Inflammatory macrophage treated with lipopolysaccharide for 4 hours (primary cell): ENCODE measurements around the gene SCARB1.
A peak's percentile ranks its signal among the peaks of the same experiment; 100 is the strongest.

Source experiments
- DNase-seq: peaks from one replicate; pipeline ENCODE4 v3.0.0-alpha.2; 2020

SCARB1 gene

DNA sequence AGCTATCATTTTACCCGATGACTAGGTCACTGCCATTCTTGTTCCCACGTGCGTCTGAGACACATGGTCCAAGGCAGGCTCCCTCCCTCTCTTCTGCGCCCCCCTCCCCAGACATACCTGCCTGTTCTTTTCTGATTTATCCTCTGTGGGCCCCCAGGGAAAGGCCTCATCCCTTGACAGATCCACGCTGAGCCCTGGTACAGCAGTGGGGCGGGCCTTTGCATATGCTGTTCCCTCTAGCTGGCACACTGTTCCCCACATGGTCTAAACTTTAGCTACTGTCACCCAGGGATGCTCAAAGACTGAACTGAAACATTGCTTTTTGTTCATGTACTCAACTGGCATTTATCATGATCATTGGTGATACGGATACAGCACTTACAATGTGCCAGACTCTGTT lies 122.5 kb downstream of the SCARB1 start:
- DNase-seq: no peak

DNA sequence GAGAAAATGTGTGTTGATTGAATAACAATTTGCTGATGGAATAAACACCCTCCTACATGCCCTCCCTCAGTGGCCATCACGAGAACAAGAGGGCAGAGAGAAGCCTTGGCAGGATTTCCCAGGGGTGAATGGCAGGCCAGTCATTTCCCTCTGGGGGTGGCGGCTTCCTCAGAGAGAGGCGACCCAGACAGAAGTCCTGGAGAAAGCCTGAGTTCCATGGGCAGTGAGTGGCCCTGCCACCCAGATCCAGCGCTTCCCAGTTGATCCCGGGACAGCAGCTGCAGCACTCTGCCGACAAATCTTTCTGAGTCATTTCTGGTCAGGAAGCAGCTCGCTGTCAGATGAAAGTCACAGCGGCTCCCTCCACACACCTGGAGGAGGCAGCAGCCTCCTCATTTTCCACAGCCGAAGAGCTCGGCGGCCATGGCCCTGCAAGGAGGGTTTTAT lies 123.0 kb downstream of the SCARB1 start:
- DNase-seq: peak; percentile 83

DNA sequence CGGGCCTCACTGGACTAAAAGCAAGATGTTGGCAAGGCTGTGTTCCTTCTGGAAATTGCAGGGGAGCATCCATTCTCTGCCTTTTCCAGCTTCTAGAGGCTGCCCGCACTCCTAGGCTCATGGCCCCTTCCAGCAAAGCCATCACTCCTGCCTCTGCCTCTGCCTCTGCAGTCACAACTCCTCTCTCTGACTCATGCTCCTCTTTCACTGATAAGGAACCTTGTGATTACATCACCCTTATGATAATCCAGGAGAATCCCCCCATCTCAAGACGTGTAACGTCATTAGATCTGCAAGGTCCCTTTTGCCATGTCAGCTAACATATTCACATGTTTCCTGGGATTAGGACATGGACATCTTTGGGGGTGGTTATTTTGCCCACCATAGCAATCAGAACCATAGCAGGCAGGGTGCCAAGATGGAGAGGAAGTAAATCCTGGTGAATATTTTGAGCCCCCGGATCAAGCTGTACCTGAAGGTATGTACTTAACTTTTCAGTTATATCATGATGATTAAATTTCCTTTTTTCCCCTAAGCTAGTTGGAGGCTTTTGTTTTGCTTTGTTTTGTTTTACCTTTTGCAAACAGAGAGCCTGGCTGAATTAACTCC lies 123.6 kb downstream of the SCARB1 start:
- DNase-seq: peak; percentile 63

DNA sequence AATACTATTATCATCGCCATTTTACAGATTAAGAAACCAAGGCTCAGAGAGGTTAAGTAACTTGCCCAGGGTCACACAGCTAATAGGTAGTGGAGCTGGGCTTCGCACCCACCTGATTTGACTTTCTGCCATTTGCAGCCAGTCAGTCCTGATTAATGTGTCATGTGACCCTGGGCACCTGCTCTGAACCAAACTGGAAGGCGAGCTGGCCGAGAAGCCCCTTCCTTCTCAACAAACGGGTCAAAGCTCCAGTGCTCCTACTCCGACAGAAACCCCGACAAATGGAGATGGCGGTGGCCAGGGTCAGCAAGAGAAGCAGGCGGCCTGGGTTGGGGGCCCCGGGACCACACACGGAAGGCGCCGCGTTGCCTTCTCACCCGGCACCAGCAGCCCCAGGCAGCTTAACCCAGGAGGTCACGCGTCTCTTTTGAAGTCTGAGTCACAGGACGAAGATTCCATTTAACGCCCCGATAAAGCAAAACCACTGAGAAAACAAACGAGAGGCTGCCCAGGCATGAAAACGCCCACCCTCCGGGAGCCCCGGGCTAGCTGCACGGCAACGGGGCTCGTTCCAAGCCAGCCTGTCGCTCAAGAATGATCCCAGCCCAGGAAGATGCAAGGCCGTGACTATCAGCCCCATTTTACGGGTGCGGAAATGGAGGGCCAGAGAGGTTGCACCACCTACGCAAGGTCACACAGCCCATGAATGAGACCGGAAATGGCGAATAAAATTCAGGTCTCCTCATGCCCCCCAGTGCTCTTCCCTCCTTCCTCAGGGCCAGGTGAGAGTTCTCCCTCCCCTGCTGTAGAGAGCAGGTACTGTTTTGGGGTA lies 124.8 kb downstream of the SCARB1 start:
- DNase-seq: no peak

DNA sequence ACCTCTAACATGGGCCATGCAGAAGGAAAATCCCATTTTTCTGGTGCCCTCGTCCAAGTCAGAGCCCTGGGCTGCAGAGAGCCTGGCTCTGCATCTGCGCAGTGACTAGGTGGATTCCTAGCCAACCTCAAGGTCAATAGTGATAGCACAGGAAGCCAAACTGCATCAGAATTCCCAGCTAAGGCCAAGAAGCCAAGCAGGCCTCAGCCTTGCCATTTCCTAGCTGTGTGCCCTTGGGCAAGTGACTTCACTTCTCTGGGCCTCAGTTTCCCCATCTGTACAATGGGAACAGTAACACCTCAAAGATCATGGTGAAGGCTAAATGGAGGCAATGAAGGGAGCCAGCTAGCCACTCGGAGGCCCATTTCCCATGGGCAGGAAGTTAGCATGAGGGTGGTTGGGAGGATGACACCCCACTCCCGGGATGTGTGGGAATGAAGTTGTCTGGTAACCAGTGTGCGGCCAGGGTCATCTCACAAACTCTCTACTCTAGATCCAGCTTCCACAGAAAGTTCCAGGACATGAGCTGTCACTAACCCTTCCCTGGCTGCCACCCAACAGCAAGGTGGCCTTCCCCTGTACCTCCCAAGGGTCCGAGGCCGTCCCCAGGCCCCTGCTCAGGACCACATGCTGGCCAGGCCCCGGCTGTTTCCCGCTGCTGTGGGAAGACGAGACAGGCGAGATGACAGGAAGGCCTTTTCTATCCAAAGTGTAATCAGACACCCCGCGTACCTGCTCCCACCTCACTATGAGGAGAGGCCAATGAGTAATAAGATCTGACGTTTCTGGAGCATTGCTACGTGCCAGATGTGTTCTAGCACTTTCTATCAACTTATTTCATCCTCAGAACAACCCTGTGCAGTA lies 125.7 kb downstream of the SCARB1 start:
- no peak for DNase-seq

DNA sequence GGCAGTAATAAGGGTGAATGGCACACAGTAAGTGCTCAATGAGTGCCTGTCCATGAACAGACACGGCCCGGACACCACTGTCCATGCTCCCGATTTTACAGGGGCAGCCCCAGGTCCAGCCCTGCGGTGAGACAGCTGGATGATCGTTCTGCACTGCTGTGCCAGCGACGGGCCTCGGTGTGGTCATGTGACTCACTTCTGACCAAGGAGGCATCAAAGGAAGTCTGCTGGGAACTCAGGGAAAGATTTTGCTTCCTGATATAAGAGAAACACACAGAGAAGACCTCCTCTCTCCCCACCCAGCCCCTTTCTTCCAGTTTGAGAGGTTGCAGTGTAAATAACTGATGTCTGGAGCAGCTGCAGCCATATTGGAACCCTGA lies 126.6 kb downstream of the SCARB1 start:
- DNase-seq: no peak

DNA sequence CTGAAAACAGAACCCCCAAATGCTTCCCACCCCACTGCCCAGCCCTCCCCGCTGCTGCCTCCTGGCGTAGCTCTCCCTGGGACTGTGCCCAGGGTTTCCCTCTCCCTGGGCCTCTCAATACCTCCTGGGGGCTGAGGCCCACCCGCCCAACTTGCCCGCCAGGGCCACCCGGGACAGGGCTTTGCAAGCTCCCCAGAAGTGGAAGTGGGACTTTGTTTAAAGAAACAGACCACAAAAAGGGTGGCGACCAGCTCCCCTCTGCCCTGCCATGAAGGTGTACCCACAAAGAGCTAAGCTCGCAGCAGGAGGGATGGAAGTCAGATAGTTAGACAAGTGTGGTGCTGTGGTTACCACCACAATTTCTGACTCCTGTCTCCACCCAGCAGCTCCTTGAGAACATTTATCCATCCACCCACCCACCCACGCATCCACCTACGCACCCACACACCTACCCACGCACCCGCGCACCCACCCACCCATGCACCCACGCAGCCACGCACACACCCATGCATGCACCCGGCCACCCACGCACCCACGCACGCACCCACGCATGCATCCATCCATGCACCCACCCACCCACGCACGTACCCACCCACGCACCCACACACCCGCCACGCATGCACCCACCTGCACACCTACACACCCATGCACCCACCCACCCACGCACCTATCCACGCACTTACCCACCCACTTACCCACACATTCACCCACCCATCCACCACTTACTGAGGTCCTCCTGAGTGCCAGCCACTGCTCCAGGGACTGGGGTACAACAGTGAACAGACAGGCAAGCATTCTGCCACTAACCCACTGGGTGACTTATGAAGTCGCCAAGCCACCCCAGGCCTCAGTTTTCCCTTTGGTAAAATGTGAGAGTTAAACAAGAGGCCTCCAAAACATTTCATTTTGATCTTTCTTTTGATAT lies 127.3 kb downstream of the SCARB1 start:
- DNase-seq: no peak

DNA sequence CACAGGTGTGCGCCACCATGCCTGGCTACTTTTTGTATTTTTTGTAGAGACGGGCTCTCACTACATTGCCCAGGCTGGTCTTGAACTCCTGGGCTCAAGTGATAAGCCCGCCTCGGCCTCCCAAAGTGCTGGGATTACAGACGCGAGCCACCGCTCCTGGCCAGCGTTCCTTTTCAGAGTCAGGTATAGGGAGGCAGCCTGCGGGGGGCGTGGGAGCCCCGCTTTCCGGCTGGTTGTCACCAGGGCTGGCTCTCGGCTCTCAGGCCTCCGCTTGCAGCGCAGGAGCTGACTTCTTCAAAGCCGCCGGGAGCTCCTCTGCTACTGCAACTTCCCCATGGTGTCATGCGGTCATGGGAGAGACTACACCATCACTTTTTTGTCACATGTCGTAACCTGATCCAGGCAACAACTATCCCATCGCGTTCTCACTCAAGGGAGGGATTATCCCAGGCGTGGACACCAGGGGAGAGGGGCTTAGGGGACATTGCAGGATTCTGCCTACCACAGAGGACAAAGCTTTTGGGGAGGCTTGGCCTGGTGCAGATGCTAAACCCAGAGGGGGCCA lies 129.4 kb downstream of the SCARB1 start:
- DNase-seq: peak; percentile 95

DNA sequence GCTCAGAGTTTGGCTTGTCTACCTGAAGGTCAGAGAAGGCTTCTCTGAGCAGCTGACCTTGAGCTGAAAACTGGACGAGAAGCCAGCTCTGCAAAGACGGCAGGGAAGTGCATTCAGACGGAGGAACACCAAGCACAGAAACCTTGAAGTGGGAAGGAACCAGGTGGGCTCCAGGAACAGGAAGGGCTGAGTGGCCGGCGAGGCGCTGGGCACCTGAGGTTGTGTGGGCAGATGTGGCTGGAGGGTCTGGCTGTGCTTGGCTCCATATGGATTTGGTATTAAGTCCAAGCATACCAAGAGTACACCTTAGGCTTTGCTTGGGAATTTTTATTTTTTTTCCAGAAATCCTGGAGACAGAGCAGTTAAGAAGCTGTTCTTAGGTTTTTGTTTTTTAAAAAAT lies 130.6 kb downstream of the SCARB1 start:
- DNase-seq: no peak

DNA sequence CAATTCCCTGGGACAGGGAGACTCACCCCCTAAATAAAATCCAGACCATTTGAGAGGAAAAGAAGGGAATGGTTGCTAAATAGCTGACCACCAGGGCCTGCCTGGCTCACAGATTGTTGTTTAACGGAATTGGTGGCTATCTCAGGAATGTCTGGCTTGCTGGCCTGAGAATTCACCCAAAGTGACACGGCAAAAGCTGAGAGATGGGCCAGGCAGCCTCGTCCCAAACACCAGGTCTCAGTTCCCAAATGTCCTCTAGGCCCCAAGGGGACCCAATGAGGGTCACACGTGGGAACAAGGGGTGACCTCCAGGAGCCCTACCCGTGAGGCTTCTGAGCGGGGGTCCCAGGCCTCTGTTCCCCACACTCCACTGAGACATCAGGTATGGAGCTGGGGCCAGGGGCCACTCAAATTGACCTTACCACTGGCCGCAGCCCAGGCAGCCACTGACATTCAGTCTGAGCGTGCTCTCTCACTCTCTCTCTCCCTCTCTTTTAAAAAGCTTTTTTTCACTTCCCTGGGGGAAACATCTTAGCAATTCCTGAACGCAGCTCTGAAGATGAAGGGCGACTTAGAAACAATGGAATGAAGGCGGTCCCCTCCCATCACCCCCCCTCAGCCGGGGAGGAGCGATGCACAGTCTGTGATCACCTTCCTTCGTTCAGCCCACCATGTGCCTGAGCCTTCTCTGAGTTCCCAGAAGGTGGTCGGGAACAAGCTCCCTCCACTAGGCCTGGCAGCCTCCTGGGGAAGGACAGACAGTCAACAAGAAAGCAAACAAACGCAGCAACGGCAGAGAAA lies 131.2 kb downstream of the SCARB1 start:
- no peak for DNase-seq

DNA sequence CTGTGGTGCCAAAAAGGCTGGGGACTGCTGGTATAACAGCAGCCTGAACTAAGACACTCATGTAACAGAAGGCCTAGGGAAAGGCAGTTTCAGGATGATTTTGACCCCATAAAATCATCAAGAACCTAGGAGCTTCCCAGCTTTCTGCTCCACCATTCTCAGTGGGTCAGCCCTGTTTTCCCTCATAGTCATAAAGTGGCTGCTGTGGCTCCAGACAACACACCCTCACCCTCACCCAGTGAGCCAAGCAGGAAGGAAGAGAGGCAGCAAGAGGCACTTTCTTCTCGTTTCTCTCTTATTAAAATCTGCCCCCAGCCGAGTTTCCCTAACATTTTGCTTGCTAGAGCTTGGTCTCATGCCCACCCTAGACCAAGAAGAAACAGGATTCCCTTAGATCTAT lies 131.8 kb downstream of the SCARB1 start:
- DNase-seq: no peak

DNA sequence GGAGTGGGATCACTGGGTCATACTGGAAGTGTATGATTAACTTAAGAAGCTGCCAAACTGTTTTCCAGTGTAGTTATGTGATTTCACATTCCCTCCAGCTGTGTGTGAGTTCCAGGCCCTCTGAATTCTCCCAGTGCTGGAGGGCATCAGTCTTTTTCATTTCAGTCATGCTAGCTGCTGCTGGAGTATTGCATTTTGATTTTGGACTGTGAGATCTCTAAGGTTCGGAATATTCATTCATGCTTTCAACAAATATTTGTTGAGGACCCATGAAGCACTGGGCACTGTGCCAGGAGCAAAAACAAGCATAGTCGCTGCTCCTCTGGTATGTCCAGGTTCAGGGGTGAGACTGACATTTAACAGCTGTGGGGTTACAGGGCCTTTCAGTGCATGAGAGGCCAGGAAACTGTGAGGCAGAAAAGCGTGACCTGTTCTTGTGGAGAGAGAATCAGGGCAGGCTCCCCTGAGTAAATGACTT lies 133.2 kb downstream of the SCARB1 start:
- DNase-seq: no peak

DNA sequence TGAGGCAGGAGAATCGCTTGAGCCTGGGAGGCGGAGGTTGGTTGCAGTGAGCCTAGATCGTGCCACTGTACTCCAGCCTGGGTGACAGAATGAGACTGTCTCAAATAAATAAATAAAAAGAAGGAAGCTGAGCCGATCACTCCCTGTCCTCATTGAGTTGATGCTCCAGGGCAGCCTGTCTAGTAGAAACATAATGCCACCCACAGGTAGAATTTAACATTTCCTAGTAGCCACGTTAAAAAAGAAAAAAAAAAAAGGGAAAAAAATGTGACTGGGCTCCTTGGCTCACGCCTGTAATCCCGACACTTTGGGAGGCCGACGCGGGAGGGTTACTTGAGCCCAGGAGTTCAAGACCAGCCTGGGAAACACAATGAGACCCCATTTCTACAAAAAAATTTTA lies 135.7 kb downstream of the SCARB1 start:
- no peak for DNase-seq

DNA sequence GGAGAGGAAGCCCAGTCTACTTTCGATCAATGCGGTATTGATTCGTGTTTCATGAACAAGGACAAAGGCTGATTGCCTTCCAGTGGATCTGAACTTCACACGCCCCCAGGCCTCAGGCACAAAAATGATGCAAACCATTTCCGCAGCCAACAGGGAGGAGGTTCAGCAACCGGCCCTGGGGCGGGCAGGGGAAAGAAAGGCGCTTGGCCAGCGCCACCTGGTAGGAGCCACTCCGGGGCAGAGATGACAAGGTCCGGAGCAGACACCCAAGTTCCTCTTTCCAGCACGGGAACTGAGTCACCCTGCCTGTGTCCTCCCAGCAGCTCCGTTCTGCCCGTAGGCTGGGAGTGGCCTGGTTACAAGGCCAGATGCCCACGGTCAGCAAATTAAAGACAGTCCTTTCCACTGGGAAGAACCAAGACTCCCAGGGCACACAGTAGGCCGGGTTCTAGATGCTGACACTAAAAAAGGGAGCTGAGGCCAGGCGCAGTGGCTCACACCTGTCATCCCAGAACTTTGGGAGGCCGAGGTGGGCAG lies 136.3 kb downstream of the SCARB1 start:
- peak; percentile 97 for DNase-seq
